Suprapubic skin (tissue), 4 donors: Measurements from ENCODE around the gene ADAMTS7. TPM values are rescaled to one million over a fixed set of nuclear protein-coding genes. Genes with fewer than 3 reads are reported as not detected.
A peak's percentile ranks its signal among the peaks of the same experiment; 100 is the strongest.
"Not testable (repeated sequence)": the region's sequence is repeated elsewhere in the genome, so short reads cannot be mapped to it uniquely, and the experiment has no call there.

Source experiments
- DNase-seq, 2 donors: peaks; one replicate each; pipeline ENCODE4 v3.0.0-alpha.2; 2019; ENCODE audit warnings: low spot score in 2 of 2
- H3K27ac ChIP-seq: fragments of 200-600 bp; sonication (generic); one replicate; pipeline ENCODE4 v1.5.1; 2019
- H3K27me3 ChIP-seq: fragments of 200-600 bp; sonication (generic); one replicate; pipeline ENCODE4 v1.5.1; 2019
- H3K36me3 ChIP-seq: fragments of 200-600 bp; sonication (generic); one replicate; pipeline ENCODE4 v1.5.1; 2019
- H3K4me1 ChIP-seq: fragments of 200-600 bp; sonication (generic); one replicate; pipeline ENCODE4 v1.5.1; 2019
- H3K4me3 ChIP-seq: fragments of 200-600 bp; sonication (generic); one replicate; pipeline ENCODE4 v1.5.1; 2019; ENCODE audit warnings: mild to moderate bottlenecking
- H3K9me3 ChIP-seq: fragments of 200-600 bp; sonication (generic); one replicate; pipeline ENCODE4 v1.5.1; 2019
- EP300 ChIP-seq: sonication (generic); formaldehyde crosslinking; IDR thresholded peaks from one replicate; pipeline ENCODE4 v1.6.1; 2017; ENCODE audit warnings: antibody characterized with exemption
- POLR2A ChIP-seq, 2 donors: fragments of 450-650 bp; IDR thresholded peaks; one replicate each; pipeline ENCODE4 v1.6.1; 2017; ENCODE audit warnings: antibody characterized with exemption in 2 of 2, mild to moderate bottlenecking in 2 of 2, moderate library complexity in 2 of 2
- POLR2AphosphoS5 ChIP-seq, 3 donors: sonication (generic); formaldehyde crosslinking; IDR thresholded peaks; one replicate each; pipeline ENCODE4 v1.6.1; 2017; ENCODE audit warnings: antibody characterized with exemption in 3 of 3
- WGBS: methylation state at CpG from one replicate; pipeline ENCODE4 v1.1.5; 2018; 5-methylcytosine and 5-hydroxymethylcytosine counted together
- total RNA-seq, 4 donors: library from RNA; depleted of rRNA; stranded (reverse); fragments of >200 nt; gene quantifications; one replicate each; pipeline ENCODE4 v1.1.0, GENCODE V29; 2016
- TF ChIP-seq, protein P1 (sequence below), 2 donors: fragments of 200-600 bp in 1 of 2; fragments of 450-650 bp in 1 of 2; sonication (generic) in 1 of 2; IDR thresholded peaks; one replicate each; pipeline ENCODE4 v1.5.1; 2016 to 2019; ENCODE audit warnings: antibody characterized with exemption in 2 of 2, mild to moderate bottlenecking in 1 of 2, moderate library complexity in 1 of 2

ADAMTS7 gene
- total RNA-seq, 4 donors from 2014 or later: 1.1 to 1.2 (median 1.2) TPM

DNA sequence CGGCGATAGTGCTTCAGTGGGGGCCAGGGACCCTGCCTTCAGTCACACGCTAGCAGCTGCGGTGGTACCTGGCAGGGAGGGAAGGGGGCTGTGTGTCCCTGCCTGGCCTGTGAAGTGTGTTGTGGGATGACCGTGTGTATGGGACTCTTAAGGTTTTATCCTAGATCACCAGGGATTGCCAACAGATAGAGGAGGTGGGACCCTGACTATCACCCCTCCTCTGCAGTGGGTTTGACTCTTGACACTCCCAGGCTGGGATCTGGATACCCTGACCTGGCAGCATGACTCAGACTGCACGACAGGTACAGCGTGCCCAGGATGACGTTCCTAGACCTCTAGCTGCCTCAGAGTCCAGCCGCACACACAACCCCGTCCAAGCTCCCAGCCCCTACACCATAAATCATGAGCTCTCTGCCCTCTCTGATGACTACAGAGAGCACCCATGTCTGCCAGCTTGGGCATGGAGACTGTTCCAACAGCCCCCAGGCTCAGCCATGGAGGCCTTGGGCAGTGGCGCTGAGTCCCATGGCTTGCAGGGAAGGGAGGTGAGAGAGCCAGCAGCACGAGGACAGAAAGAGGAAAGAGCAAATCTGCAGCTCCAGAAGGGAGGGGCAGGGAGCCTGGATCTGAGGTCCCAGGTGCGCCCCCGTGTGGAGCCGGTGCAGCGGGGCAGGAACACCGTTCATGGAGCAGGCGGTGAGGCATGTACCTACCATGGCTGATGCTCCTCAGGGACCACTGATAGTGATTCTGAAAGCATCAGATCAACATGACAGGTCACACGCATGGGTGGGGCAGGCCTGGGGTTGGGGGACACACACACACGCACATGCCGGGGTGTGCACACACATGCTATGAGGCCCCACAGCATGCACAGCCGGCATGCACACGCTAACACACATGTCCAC, 71.0 kb downstream of the ADAMTS7 start:
- no peak for TF ChIP-seq POLR2A (IDR thresholded peaks at IDR 0.05)
- TF ChIP-seq, protein P1, sequence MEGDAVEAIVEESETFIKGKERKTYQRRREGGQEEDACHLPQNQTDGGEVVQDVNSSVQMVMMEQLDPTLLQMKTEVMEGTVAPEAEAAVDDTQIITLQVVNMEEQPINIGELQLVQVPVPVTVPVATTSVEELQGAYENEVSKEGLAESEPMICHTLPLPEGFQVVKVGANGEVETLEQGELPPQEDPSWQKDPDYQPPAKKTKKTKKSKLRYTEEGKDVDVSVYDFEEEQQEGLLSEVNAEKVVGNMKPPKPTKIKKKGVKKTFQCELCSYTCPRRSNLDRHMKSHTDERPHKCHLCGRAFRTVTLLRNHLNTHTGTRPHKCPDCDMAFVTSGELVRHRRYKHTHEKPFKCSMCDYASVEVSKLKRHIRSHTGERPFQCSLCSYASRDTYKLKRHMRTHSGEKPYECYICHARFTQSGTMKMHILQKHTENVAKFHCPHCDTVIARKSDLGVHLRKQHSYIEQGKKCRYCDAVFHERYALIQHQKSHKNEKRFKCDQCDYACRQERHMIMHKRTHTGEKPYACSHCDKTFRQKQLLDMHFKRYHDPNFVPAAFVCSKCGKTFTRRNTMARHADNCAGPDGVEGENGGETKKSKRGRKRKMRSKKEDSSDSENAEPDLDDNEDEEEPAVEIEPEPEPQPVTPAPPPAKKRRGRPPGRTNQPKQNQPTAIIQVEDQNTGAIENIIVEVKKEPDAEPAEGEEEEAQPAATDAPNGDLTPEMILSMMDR (IDR thresholded peaks at IDR 0.05): peak in 1 of 2 donors; percentile 44
- TF ChIP-seq POLR2AphosphoS5 (IDR thresholded peaks at IDR 0.05): no peak

DNA sequence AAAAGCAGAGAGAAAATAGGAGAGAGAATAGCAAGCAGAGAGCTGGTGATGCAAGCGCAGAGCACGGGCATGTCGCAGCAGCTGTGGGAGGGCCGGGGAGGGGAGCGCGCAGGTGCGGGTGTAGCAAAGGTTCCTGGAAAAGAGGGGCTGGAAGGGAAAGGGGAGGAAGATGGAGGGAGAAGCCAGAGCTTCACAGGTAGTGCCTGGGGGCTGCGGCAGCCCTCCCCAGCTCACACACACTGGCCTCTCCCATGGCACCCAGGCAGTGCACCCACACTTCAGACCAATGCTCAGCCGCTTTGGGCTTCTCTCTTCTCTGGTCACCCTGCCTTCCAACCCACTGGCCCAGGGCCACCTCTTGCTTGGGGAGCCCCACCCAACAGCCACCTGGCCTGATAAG, 72.1 kb downstream of the ADAMTS7 start:
- DNase-seq: no peak

More for the DNA sequence above, 71.0 kb downstream of the ADAMTS7 start:
- 51% methylated on average over 16 of the region's 23 CpGs for WGBS
- Histone ChIP-seq H3K27me3 (peaks cover 12% of the 10 kb centered on the region), H3K4me1 (peaks cover 9% of the 10 kb centered on the region), H3K9me3 (no peaks in the 10 kb centered on the region), H3K27ac (no peak overlapping the region), H3K36me3 (no peaks in the 10 kb centered on the region), H3K4me3 (no peak overlapping the region)
- peak in 1 of 2 donors; percentile 77 for DNase-seq

DNA sequence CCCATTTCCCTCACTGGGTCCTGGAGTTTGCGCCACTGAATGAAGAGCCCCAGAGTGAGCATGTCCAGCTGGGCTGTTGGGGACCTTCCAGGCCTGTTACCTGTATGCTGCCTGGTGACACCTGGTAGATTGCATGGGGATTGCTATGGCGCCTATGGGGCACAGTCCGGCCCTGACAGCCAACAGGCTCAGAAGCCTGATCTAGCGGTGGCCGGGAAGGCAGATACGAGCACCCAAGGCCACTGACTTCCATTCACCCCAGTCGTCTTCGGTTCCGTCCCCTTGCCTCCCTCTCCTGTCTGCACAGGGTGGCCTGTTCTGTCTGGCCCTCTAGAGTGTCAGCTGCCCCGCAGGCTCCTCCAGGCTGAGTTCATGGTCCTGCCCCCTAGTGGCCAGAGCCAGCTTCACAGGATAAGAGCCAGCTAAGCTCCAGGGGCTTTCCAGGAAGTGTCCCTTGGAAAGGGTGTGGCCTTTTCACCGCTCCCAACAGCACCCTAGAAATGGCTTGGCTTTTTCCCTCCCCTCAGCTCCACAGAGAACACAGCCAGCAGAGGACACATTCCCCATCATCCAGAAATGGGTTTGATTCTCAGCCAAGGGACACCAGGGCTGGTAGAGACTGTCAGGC, 73.2 kb downstream of the ADAMTS7 start:
- DNase-seq: peak in 1 of 2 donors; percentile 63
- H3K36me3 ChIP-seq, H3K4me3 ChIP-seq, H3K27ac ChIP-seq, H3K9me3 ChIP-seq, H3K4me1 ChIP-seq: not testable (repeated sequence)
- 70% methylated on average over 6 of the region's 11 CpGs for WGBS
- TF ChIP-seq, protein P1 (IDR thresholded peaks at IDR 0.05): peak; percentile 6 to 28
- H3K27me3 ChIP-seq: peaks cover 13% of the 10 kb centered on the region

More for the DNA sequence above, 72.1 kb downstream of the ADAMTS7 start:
- H3K27ac ChIP-seq: no peak overlapping the region
- H3K9me3 ChIP-seq: no peaks in the 10 kb centered on the region
- H3K4me3 ChIP-seq: no peak overlapping the region
- no peaks in the 10 kb centered on the region for H3K36me3 ChIP-seq
- peaks cover 9% of the 10 kb centered on the region for H3K4me1 ChIP-seq
- H3K27me3 ChIP-seq: peaks cover 13% of the 10 kb centered on the region
- TF ChIP-seq, protein P1 (IDR thresholded peaks at IDR 0.05): no peak
- TF ChIP-seq POLR2A (IDR thresholded peaks at IDR 0.05) (no peak), POLR2AphosphoS5 (IDR thresholded peaks at IDR 0.05) (no peak), EP300 (no peak)
- 56% methylated on average over 9 of the region's 9 CpGs for WGBS

DNA sequence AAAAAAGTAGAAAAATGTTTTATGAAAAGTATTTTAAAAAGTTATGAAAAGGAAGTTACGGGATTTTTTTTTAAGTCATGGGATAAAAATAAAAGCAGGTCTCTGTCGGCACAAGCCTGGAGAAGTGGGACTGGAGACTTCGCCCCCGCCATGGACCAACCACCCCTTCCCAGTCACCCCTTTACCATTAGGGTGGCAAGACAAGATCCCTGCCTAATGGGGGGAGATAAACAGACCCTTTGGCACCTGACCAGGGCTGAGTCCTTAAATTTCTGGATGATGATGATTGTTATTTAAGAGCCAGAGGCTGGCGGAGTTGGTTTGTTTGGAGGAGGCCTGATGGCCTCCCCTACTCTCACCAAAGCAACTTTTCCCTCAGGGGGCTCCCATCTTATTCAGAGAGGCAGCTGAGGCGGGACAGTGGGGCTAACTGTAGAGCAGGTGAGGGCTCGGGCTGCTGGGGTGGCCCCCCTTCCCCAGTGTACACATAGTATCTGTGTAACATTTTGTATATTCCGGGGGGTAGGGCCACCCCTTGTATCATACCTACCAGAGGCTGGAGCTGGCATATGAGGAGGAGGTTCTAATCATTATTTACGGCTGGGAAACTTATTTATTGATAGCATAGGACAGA, 74.0 kb downstream of the ADAMTS7 start:
- peaks cover 9% of the 10 kb centered on the region for H3K4me1 ChIP-seq
- H3K36me3 ChIP-seq: no peaks in the 10 kb centered on the region
- H3K27ac ChIP-seq: no peak overlapping the region
- no peak for TF ChIP-seq POLR2A (IDR thresholded peaks at IDR 0.05)
- TF ChIP-seq, protein P1 (IDR thresholded peaks at IDR 0.05): no peak
- no peak for TF ChIP-seq POLR2AphosphoS5 (IDR thresholded peaks at IDR 0.05)
- no peak for TF ChIP-seq EP300
- H3K4me3 ChIP-seq: no peak overlapping the region
- WGBS: 92% methylated on average over 9 of the region's 9 CpGs
- peaks cover 13% of the 10 kb centered on the region for H3K27me3 ChIP-seq
- H3K9me3 ChIP-seq: no peaks in the 10 kb centered on the region
- DNase-seq: no peak

DNA sequence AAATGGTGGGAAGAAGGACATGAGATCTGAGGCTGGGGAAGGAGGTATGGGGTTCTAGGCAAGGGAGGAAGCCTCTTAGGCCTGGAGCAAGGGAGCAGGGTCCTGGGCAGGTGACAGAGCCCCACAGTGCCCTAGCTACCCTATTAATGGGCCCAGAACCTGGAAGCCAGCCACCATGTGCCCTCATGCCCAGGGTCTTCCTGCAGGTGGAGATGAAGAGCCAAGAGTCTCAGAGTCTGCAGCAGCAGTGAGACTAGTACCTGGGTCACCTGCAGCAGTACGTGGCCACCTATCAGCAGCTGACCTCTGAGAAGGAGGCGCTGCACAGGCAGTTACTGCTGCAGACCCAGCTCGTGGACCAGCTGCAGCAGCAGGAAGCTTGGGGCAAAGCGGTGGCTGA, 75.0 kb downstream of the ADAMTS7 start:
- not testable (repeated sequence) for H3K9me3 ChIP-seq, H3K27ac ChIP-seq, H3K36me3 ChIP-seq, H3K4me1 ChIP-seq, DNase-seq, H3K4me3 ChIP-seq
- peaks cover 13% of the 10 kb centered on the region for H3K27me3 ChIP-seq
- 81% methylated on average over 4 of the region's 4 CpGs for whole genome bisulfite sequencing
